ENCODE results near the gene LMO7. TPM values are rescaled to one million over a fixed set of nuclear protein-coding genes. Genes with fewer than 3 reads are reported as not detected.

Gene LMO7
- total and polyA plus RNA-seq, 2 experiments from 2014 or later: 139 to 232 TPM

GRCh38 chr13:75705908-75706307 is 69.8 kb downstream of the LMO7 start:
- no peak for TF ChIP-seq CTCF (IDR thresholded peaks at IDR 0.05; ENCODE audit: low read depth, low read length)
- no peaks in the 10 kb centered on the region for H3K27me3 ChIP-seq
- no peak overlapping the region for H3K4me3 ChIP-seq
- H3K9me3 ChIP-seq (ENCODE audit: low read depth): no peaks in the 10 kb centered on the region
- no peaks in the 10 kb centered on the region for H3K36me3 ChIP-seq
- no peaks in the 10 kb centered on the region for H3K4me1 ChIP-seq (ENCODE audit: low read depth)
- no peak for DNase-seq (ENCODE audit: low read depth in 1 of 2, low spot score in 1 of 2)
- no peak overlapping the region for H3K27ac ChIP-seq

DNA sequence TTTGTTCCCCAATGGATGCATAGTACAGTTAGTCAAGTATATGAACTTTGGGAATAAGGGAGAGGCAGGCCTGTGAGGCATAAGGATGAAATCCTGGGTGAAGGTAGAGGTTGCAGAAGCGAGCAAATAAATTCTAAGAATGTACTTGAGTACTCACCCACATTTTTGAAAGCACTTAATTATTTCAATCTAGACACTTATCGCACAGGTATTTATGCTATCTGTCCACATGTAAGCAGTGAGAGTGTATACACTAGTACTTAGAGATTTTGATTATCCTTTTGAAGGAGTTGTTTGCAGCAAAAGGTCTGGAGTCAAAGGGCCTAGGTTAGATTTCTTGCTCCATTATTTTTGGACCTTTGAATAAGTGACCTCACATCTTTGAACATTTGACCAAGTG is 77.7 kb downstream of the LMO7 start:
- Histone ChIP-seq H3K4me1 (ENCODE audit: low read depth) (no peaks in the 10 kb centered on the region), H3K4me3 (no peak overlapping the region), H3K27me3 (no peaks in the 10 kb centered on the region), H3K27ac (no peak overlapping the region), H3K9me3 (ENCODE audit: low read depth) (no peaks in the 10 kb centered on the region), H3K36me3 (no peaks in the 10 kb centered on the region)
- no peak for DNase-seq (ENCODE audit: low read depth in 1 of 2, low spot score in 1 of 2)
- TF ChIP-seq CTCF (IDR thresholded peaks at IDR 0.05; ENCODE audit: low read depth, low read length): no peak

GRCh38 chr13:75715601-75716523 is 79.7 kb downstream of the LMO7 start:
- Histone ChIP-seq H3K27ac (no peak overlapping the region), H3K36me3 (no peaks in the 10 kb centered on the region), H3K4me1 (ENCODE audit: low read depth) (no peaks in the 10 kb centered on the region), H3K4me3 (no peak overlapping the region), H3K27me3 (no peaks in the 10 kb centered on the region), H3K9me3 (ENCODE audit: low read depth) (no peaks in the 10 kb centered on the region)
- TF ChIP-seq CTCF (IDR thresholded peaks at IDR 0.05; ENCODE audit: low read depth, low read length): no peak
- DNase-seq (ENCODE audit: low read depth in 1 of 2, low spot score in 1 of 2): peak in 1 of 2 donors; percentile 41

- Histone ChIP-seq H3K4me1 (ENCODE audit: low read depth) (no peaks in the 10 kb centered on the region), H3K4me3 (no peak overlapping the region), H3K27ac (no peak overlapping the region), H3K27me3 (no peaks in the 10 kb centered on the region), H3K9me3 (ENCODE audit: low read depth) (no peaks in the 10 kb centered on the region), H3K36me3 (no peaks in the 10 kb centered on the region)
- no peak for TF ChIP-seq CTCF (IDR thresholded peaks at IDR 0.05; ENCODE audit: low read depth, low read length)
- DNase-seq (ENCODE audit: low read depth in 1 of 2, low spot score in 1 of 2): no peak
Measured at GRCh38 chr13:75717525-75717924, 81.4 kb downstream of the LMO7 start.

- no peak for TF ChIP-seq CTCF (IDR thresholded peaks at IDR 0.05; ENCODE audit: low read depth, low read length)
- no peaks in the 10 kb centered on the region for H3K27me3 ChIP-seq
- no peak for DNase-seq (ENCODE audit: low read depth in 1 of 2, low spot score in 1 of 2)
- no peak overlapping the region for H3K27ac ChIP-seq
- H3K4me1 ChIP-seq (ENCODE audit: low read depth): peaks cover 11% of the 10 kb centered on the region
- H3K36me3 ChIP-seq: no peaks in the 10 kb centered on the region
- H3K9me3 ChIP-seq (ENCODE audit: low read depth): no peaks in the 10 kb centered on the region
- no peak overlapping the region for H3K4me3 ChIP-seq
Measured at GRCh38 chr13:75721307-75721706, 85.2 kb downstream of the LMO7 start.

All from cardiac muscle cell (in vitro differentiated cells and primary cell).